ENCODE results near the gene ZSWIM3.

GRCh38 chr20:45810191-45810970 is 47.0 kb upstream of the ZSWIM3 start:
- no peak for TF ChIP-seq CTCF (IDR thresholded peaks at IDR 0.05)
- no peak for TF ChIP-seq POLR2A (IDR thresholded peaks at IDR 0.05)

Measured in testis (tissue), 2 donors.